ENCODE measurements around the gene AMPD1.
A peak's percentile ranks its signal among the peaks of the same experiment; 100 is the strongest.

AMPD1 gene

GRCh38 chr1:114720492-114720891, 25.1 kb upstream of the AMPD1 start:
- no peak overlapping the region for H3K27ac ChIP-seq (ENCODE audit: low read depth, low read length)
- no peak overlapping the region for H3K4me3 ChIP-seq (ENCODE audit: low read depth in 1 of 5, low read length in 5 of 5)
- no peaks in the 10 kb centered on the region for H3K9me3 ChIP-seq (ENCODE audit: control insufficient read depth in 5 of 5, low read length in 5 of 5)
- peaks cover 0 to 21% (median 12%) of the 10 kb centered on the region in 5 donors for H3K4me1 ChIP-seq (ENCODE audit: control insufficient read depth in 5 of 5, insufficient read depth in 5 of 5, low read length in 5 of 5)
- no peaks in the 10 kb centered on the region for H3K27me3 ChIP-seq (ENCODE audit: control insufficient read depth in 5 of 5, insufficient read depth in 4 of 5, low read length in 5 of 5)
- no peak overlapping the region for H3K9ac ChIP-seq (ENCODE audit: low read length in 5 of 5)
- peaks cover 56 to 80% (median 78%) of the 10 kb centered on the region in 5 donors for H3K36me3 ChIP-seq (ENCODE audit: control insufficient read depth in 5 of 5, insufficient read depth in 5 of 5, low read length in 5 of 5)

- no peak overlapping the region for H3K27ac ChIP-seq (ENCODE audit: low read depth, low read length)
- peak overlapping the region in 1 of 5 donors; percentile 30 for H3K9ac ChIP-seq (ENCODE audit: low read length in 5 of 5)
- peaks cover 0 to 26% (median 17%) of the 10 kb centered on the region in 5 donors for H3K4me1 ChIP-seq (ENCODE audit: control insufficient read depth in 5 of 5, insufficient read depth in 5 of 5, low read length in 5 of 5)
- no peaks in the 10 kb centered on the region for H3K9me3 ChIP-seq (ENCODE audit: control insufficient read depth in 5 of 5, low read length in 5 of 5)
- no peak overlapping the region for H3K4me3 ChIP-seq (ENCODE audit: low read depth in 1 of 5, low read length in 5 of 5)
- peaks cover 48 to 69% (median 67%) of the 10 kb centered on the region in 5 donors for H3K36me3 ChIP-seq (ENCODE audit: control insufficient read depth in 5 of 5, insufficient read depth in 5 of 5, low read length in 5 of 5)
- H3K27me3 ChIP-seq (ENCODE audit: control insufficient read depth in 5 of 5, insufficient read depth in 4 of 5, low read length in 5 of 5): no peaks in the 10 kb centered on the region
Observed at GRCh38 chr1:114719424-114719787, 24.1 kb upstream of the AMPD1 start.

- H3K9ac ChIP-seq (ENCODE audit: low read length in 5 of 5): no peak overlapping the region
- no peak overlapping the region for H3K27ac ChIP-seq (ENCODE audit: low read depth, low read length)
- H3K27me3 ChIP-seq (ENCODE audit: control insufficient read depth in 5 of 5, insufficient read depth in 4 of 5, low read length in 5 of 5): no peaks in the 10 kb centered on the region
- peaks cover 47 to 64% (median 62%) of the 10 kb centered on the region in 5 donors for H3K36me3 ChIP-seq (ENCODE audit: control insufficient read depth in 5 of 5, insufficient read depth in 5 of 5, low read length in 5 of 5)
- no peak overlapping the region for H3K4me3 ChIP-seq (ENCODE audit: low read depth in 1 of 5, low read length in 5 of 5)
- no peaks in the 10 kb centered on the region for H3K9me3 ChIP-seq (ENCODE audit: control insufficient read depth in 5 of 5, low read length in 5 of 5)
- H3K4me1 ChIP-seq (ENCODE audit: control insufficient read depth in 5 of 5, insufficient read depth in 5 of 5, low read length in 5 of 5): peaks cover 0 to 21% (median 17%) of the 10 kb centered on the region in 5 donors
Observed at GRCh38 chr1:114718661-114719423, 23.5 kb upstream of the AMPD1 start.

GRCh38 chr1:114716304-114717170, 21.2 kb upstream of the AMPD1 start, which contains the start of gene NRAS:
TSS of gene NRAS (minus strand) at chr1:114716771. CDS start at chr1:114716160, 611 bp downstream.
- peaks cover 48 to 63% (median 61%) of the 10 kb centered on the region in 5 donors for H3K36me3 ChIP-seq (ENCODE audit: control insufficient read depth in 5 of 5, insufficient read depth in 5 of 5, low read length in 5 of 5)
- peaks cover 0 to 21% (median 17%) of the 10 kb centered on the region in 5 donors for H3K4me1 ChIP-seq (ENCODE audit: control insufficient read depth in 5 of 5, insufficient read depth in 5 of 5, low read length in 5 of 5)
- H3K27me3 ChIP-seq (ENCODE audit: control insufficient read depth in 5 of 5, insufficient read depth in 4 of 5, low read length in 5 of 5): no peaks in the 10 kb centered on the region
- H3K9me3 ChIP-seq (ENCODE audit: control insufficient read depth in 5 of 5, low read length in 5 of 5): no peaks in the 10 kb centered on the region
- peak within 1 kb of the TSS; percentile 98 for H3K27ac ChIP-seq (ENCODE audit: low read depth, low read length)
- H3K4me3 ChIP-seq (ENCODE audit: low read depth in 1 of 5, low read length in 5 of 5): peak within 1 kb of the TSS; percentile 83 to 100 (median 95)
- H3K9ac ChIP-seq (ENCODE audit: low read length in 5 of 5): peak within 1 kb of the TSS; percentile 93 to 100 (median 100)

- H3K9me3 ChIP-seq (ENCODE audit: control insufficient read depth in 5 of 5, low read length in 5 of 5): no peaks in the 10 kb centered on the region
- peaks cover 0 to 21% (median 17%) of the 10 kb centered on the region in 5 donors for H3K4me1 ChIP-seq (ENCODE audit: control insufficient read depth in 5 of 5, insufficient read depth in 5 of 5, low read length in 5 of 5)
- no peaks in the 10 kb centered on the region for H3K27me3 ChIP-seq (ENCODE audit: control insufficient read depth in 5 of 5, insufficient read depth in 4 of 5, low read length in 5 of 5)
- peak overlapping the region; percentile 83 to 100 (median 95) for H3K4me3 ChIP-seq (ENCODE audit: low read depth in 1 of 5, low read length in 5 of 5)
- H3K9ac ChIP-seq (ENCODE audit: low read length in 5 of 5): peak overlapping the region; percentile 93 to 100 (median 100)
- peaks cover 49 to 63% (median 60%) of the 10 kb centered on the region in 5 donors for H3K36me3 ChIP-seq (ENCODE audit: control insufficient read depth in 5 of 5, insufficient read depth in 5 of 5, low read length in 5 of 5)
- H3K27ac ChIP-seq (ENCODE audit: low read depth, low read length): peak overlapping the region; percentile 98
Observed at GRCh38 chr1:114715952-114716303, 20.6 kb upstream of the AMPD1 start.

- H3K9ac ChIP-seq (ENCODE audit: low read length in 5 of 5): no peak overlapping the region
- peaks cover 0 to 21% (median 17%) of the 10 kb centered on the region in 5 donors for H3K4me1 ChIP-seq (ENCODE audit: control insufficient read depth in 5 of 5, insufficient read depth in 5 of 5, low read length in 5 of 5)
- no peak overlapping the region for H3K27ac ChIP-seq (ENCODE audit: low read depth, low read length)
- H3K4me3 ChIP-seq (ENCODE audit: low read depth in 1 of 5, low read length in 5 of 5): no peak overlapping the region
- no peaks in the 10 kb centered on the region for H3K9me3 ChIP-seq (ENCODE audit: control insufficient read depth in 5 of 5, low read length in 5 of 5)
- H3K36me3 ChIP-seq (ENCODE audit: control insufficient read depth in 5 of 5, insufficient read depth in 5 of 5, low read length in 5 of 5): peaks cover 43 to 55% (median 55%) of the 10 kb centered on the region in 5 donors
- no peaks in the 10 kb centered on the region for H3K27me3 ChIP-seq (ENCODE audit: control insufficient read depth in 5 of 5, insufficient read depth in 4 of 5, low read length in 5 of 5)
Observed at GRCh38 chr1:114712977-114713376, 17.6 kb upstream of the AMPD1 start.

- H3K36me3 ChIP-seq (ENCODE audit: control insufficient read depth in 5 of 5, insufficient read depth in 5 of 5, low read length in 5 of 5): peaks cover 60 to 76% (median 69%) of the 10 kb centered on the region in 5 donors
Observed at GRCh38 chr1:114710360-114710759, 15.0 kb upstream of the AMPD1 start.

GRCh38 chr1:114707604-114708003, 12.3 kb upstream of the AMPD1 start:
- H3K9me3 ChIP-seq (ENCODE audit: control insufficient read depth in 5 of 5, low read length in 5 of 5): no peaks in the 10 kb centered on the region
- H3K36me3 ChIP-seq (ENCODE audit: control insufficient read depth in 5 of 5, insufficient read depth in 5 of 5, low read length in 5 of 5): peaks cover 48 to 66% (median 58%) of the 10 kb centered on the region in 5 donors
- no peak overlapping the region for H3K27ac ChIP-seq (ENCODE audit: low read depth, low read length)
- no peaks in the 10 kb centered on the region for H3K27me3 ChIP-seq (ENCODE audit: control insufficient read depth in 5 of 5, insufficient read depth in 4 of 5, low read length in 5 of 5)
- H3K4me3 ChIP-seq (ENCODE audit: low read depth in 1 of 5, low read length in 5 of 5): no peak overlapping the region
- peaks cover 0 to 9% (median 0%) of the 10 kb centered on the region in 5 donors for H3K4me1 ChIP-seq (ENCODE audit: control insufficient read depth in 5 of 5, insufficient read depth in 5 of 5, low read length in 5 of 5)
- H3K9ac ChIP-seq (ENCODE audit: low read length in 5 of 5): no peak overlapping the region

More at GRCh38 chr1:114710360-114710759, 15.0 kb upstream of the AMPD1 start:
- no peak overlapping the region for H3K27ac ChIP-seq (ENCODE audit: low read depth, low read length)
- peaks cover 0 to 6% (median 3%) of the 10 kb centered on the region in 5 donors for H3K4me1 ChIP-seq (ENCODE audit: control insufficient read depth in 5 of 5, insufficient read depth in 5 of 5, low read length in 5 of 5)
- H3K9ac ChIP-seq (ENCODE audit: low read length in 5 of 5): no peak overlapping the region
- no peak overlapping the region for H3K4me3 ChIP-seq (ENCODE audit: low read depth in 1 of 5, low read length in 5 of 5)
- H3K9me3 ChIP-seq (ENCODE audit: control insufficient read depth in 5 of 5, low read length in 5 of 5): no peaks in the 10 kb centered on the region
- no peaks in the 10 kb centered on the region for H3K27me3 ChIP-seq (ENCODE audit: control insufficient read depth in 5 of 5, insufficient read depth in 4 of 5, low read length in 5 of 5)

- Histone ChIP-seq H3K4me3 (ENCODE audit: low read depth in 1 of 5, low read length in 5 of 5) (no peak overlapping the region), H3K4me1 (ENCODE audit: control insufficient read depth in 5 of 5, insufficient read depth in 5 of 5, low read length in 5 of 5) (peaks cover 0 to 9% (median 4%) of the 10 kb centered on the region in 5 donors), H3K27me3 (ENCODE audit: control insufficient read depth in 5 of 5, insufficient read depth in 4 of 5, low read length in 5 of 5) (no peaks in the 10 kb centered on the region), H3K36me3 (ENCODE audit: control insufficient read depth in 5 of 5, insufficient read depth in 5 of 5, low read length in 5 of 5) (peaks cover 21 to 30% (median 24%) of the 10 kb centered on the region in 5 donors), H3K9me3 (ENCODE audit: control insufficient read depth in 5 of 5, low read length in 5 of 5) (no peaks in the 10 kb centered on the region), H3K9ac (ENCODE audit: low read length in 5 of 5) (no peak overlapping the region), H3K27ac (ENCODE audit: low read depth, low read length) (no peak overlapping the region)
Observed at GRCh38 chr1:114703242-114703641, 7.9 kb upstream of the AMPD1 start.

Data from subcutaneous abdominal adipose tissue (tissue), 5 donors.